GM23248 (cell line): ENCODE data around the gene LHX5. TPM values are rescaled to one million over a fixed set of nuclear protein-coding genes. Genes with fewer than 3 reads are reported as not detected.

Experiments used
- DNase-seq: peaks from one replicate; pipeline ENCODE4 v3.0.0-alpha.2; 2015
- H2AFZ ChIP-seq: fragments of 200-600 bp; sonication (generic); 2 replicates; pipeline ENCODE4 v1.6.1; 2016; ENCODE audit warnings: antibody characterized with exemption
- H3F3A ChIP-seq: fragments of 200-600 bp; sonication (generic); 2 replicates; pipeline ENCODE4 v1.6.1; 2016; ENCODE audit warnings: mild to moderate bottlenecking, antibody characterized with exemption, mixed run types; ENCODE audit not compliant: insufficient read depth
- H3K27ac ChIP-seq: fragments of 200-600 bp; sonication (generic); 2 replicates; pipeline ENCODE4 v1.5.1; 2016; ENCODE audit warnings: mild to moderate bottlenecking
- H3K27me3 ChIP-seq: fragments of 200-600 bp; sonication (generic); replicated peaks from 2 replicates; pipeline ENCODE4 v1.6.1; 2016; ENCODE audit warnings: mild to moderate bottlenecking; ENCODE audit not compliant: insufficient read depth
- H3K36me3 ChIP-seq: fragments of 200-600 bp; sonication (generic); 2 replicates; pipeline ENCODE4 v1.6.1; 2016; ENCODE audit warnings: low read depth, mild to moderate bottlenecking
- H3K4me1 ChIP-seq: fragments of 200-600 bp; sonication (generic); 2 replicates; pipeline ENCODE4 v1.6.1; 2016; ENCODE audit warnings: mild to moderate bottlenecking; ENCODE audit not compliant: insufficient read depth
- H3K4me2 ChIP-seq: fragments of 200-600 bp; sonication (generic); one replicate; pipeline ENCODE4 v1.6.1; 2016; ENCODE audit warnings: mild to moderate bottlenecking; ENCODE audit not compliant: unreplicated experiment
- H3K4me3 ChIP-seq: fragments of 200-600 bp; sonication (generic); 2 replicates; pipeline ENCODE4 v1.5.1; 2016; ENCODE audit warnings: mild to moderate bottlenecking
- H3K79me2 ChIP-seq: fragments of 200-600 bp; sonication (generic); 2 replicates; pipeline ENCODE4 v1.6.1; 2016; ENCODE audit warnings: mild to moderate bottlenecking; ENCODE audit not compliant: insufficient read depth
- H3K9ac ChIP-seq: fragments of 200-600 bp; sonication (generic); 2 replicates; pipeline ENCODE4 v1.6.1; 2016; ENCODE audit warnings: mild to moderate bottlenecking
- H3K9me2 ChIP-seq: fragments of 200-600 bp; sonication (generic); 2 replicates; pipeline ENCODE4 v1.6.1; 2016; ENCODE audit warnings: mixed run types, mild to moderate bottlenecking, moderate library complexity; ENCODE audit not compliant: insufficient read depth
- H3K9me3 ChIP-seq: fragments of 200-600 bp; sonication (generic); one replicate; pipeline ENCODE4 v1.6.1; 2017; ENCODE audit warnings: low read depth
- H4K20me1 ChIP-seq: fragments of 200-600 bp; sonication (generic); 2 replicates; pipeline ENCODE4 v1.6.0; 2016; ENCODE audit not compliant: insufficient read depth
- EZH2 ChIP-seq: fragments of 200-600 bp; sonication (generic); IDR thresholded peaks from 2 replicates; pipeline ENCODE4 v1.6.1; 2018; ENCODE audit warnings: antibody characterized with exemption, mild to moderate bottlenecking; ENCODE audit not compliant: insufficient read depth, poor library complexity, severe bottlenecking
- EZH2phosphoT487 ChIP-seq: fragments of 200-600 bp; sonication (generic); IDR thresholded peaks from 2 replicates; pipeline ENCODE4 v1.6.1; 2018; ENCODE audit warnings: antibody characterized with exemption, moderate library complexity, mild to moderate bottlenecking, low read depth; ENCODE audit not compliant: insufficient read depth
- WGBS, 2 experiments: methylation state at CpG; one replicate each; pipeline ENCODE4 v1.1.6; 2015 to 2017; ENCODE audit warnings: low lambda C conversion rate in 2 of 2, low coverage in 1 of 2; ENCODE audit errors: missing lambda C conversion rate in 2 of 2; 5-methylcytosine and 5-hydroxymethylcytosine counted together
- in situ Hi-C: fragments of 300-500 bp; cut with MboI; formaldehyde crosslinking; loops from 2 replicates; pipeline ENCODE4 v1.15.0; 2020
- polyA plus RNA-seq: library from polyadenylated mRNA; unstranded; fragments of >200 nt; fragmentation: Nextera tagmentation; extraction: Ambion mirVana; gene quantifications from 2 replicates; pipeline ENCODE4 v1.2.1, GENCODE V29; 2016
- total RNA-seq: library from RNA; depleted of rRNA; stranded (reverse); fragments of >200 nt; shearing (Covaris generic); gene quantifications from 2 replicates; pipeline ENCODE4 v1.2.3, GENCODE V29; 2014; rRNA removed

LHX5 gene
- total RNA-seq (not detected in 2 replicates), polyA plus RNA-seq (not detected in 2 replicates)

- Histone ChIP-seq H3K4me2 (no peak within 1 kb of the TSS), H3K4me1 (no peaks in the 10 kb centered on the region), H3K9me2 (no peaks in the 10 kb centered on the region), H3K9ac (no peak within 1 kb of the TSS), H3K4me3 (no peak within 1 kb of the TSS), H3K27ac (no peak within 1 kb of the TSS), H3K36me3 (no peaks in the 10 kb centered on the region), H4K20me1 (no peaks in the 10 kb centered on the region), H3F3A (no peaks in the 10 kb centered on the region), H3K9me3 (no peaks in the 10 kb centered on the region), H3K79me2 (no peaks in the 10 kb centered on the region), H3K27me3 (peaks cover 95% of the 10 kb centered on the region), H2AFZ (no peak within 1 kb of the TSS)
- in situ Hi-C loops, result loop anchor here (25.0 kb wide), 1 partner anchor 441 kb away; no protein-coding TSS in a partner anchor
- TF ChIP-seq EZH2phosphoT487 (no peak), EZH2 (peak; percentile 74)
- peak; percentile 47 for DNase-seq
- 2 to 3% methylated on average over 34 of the region's 43 CpGs for WGBS, 2 experiments
These were observed at the start of gene LHX5 for GRCh38 chr12:113471619-113472171. LHX5 (minus strand) TSS chr12:113471871; CDS start chr12:113471498, 373 bp downstream.

GRCh38 chr12:113519464-113520307 lies 48.0 kb upstream of the LHX5 start:
- no peak for DNase-seq
- H3K27me3 ChIP-seq, result peaks cover 58% of the 10 kb centered on the region
- H3K4me1 ChIP-seq, result no peaks in the 10 kb centered on the region
- no peak overlapping the region for H3K9ac ChIP-seq
- H3K9me3 ChIP-seq, result no peaks in the 10 kb centered on the region
- no peaks in the 10 kb centered on the region for H3F3A ChIP-seq
- in situ Hi-C loops, result no loop called here
- no peak overlapping the region for H3K4me3 ChIP-seq
- H3K4me2 ChIP-seq, result no peak overlapping the region
- H4K20me1 ChIP-seq, result no peaks in the 10 kb centered on the region
- TF ChIP-seq EZH2phosphoT487, result no peak
- WGBS, 2 experiments, result 2 to 5% methylated on average over 22 to 40 of the region's 40 CpGs
- no peak overlapping the region for H3K27ac ChIP-seq
- H2AFZ ChIP-seq, result no peak overlapping the region
- H3K9me2 ChIP-seq, result no peaks in the 10 kb centered on the region
- no peaks in the 10 kb centered on the region for H3K79me2 ChIP-seq
- H3K36me3 ChIP-seq, result no peaks in the 10 kb centered on the region

DNA sequence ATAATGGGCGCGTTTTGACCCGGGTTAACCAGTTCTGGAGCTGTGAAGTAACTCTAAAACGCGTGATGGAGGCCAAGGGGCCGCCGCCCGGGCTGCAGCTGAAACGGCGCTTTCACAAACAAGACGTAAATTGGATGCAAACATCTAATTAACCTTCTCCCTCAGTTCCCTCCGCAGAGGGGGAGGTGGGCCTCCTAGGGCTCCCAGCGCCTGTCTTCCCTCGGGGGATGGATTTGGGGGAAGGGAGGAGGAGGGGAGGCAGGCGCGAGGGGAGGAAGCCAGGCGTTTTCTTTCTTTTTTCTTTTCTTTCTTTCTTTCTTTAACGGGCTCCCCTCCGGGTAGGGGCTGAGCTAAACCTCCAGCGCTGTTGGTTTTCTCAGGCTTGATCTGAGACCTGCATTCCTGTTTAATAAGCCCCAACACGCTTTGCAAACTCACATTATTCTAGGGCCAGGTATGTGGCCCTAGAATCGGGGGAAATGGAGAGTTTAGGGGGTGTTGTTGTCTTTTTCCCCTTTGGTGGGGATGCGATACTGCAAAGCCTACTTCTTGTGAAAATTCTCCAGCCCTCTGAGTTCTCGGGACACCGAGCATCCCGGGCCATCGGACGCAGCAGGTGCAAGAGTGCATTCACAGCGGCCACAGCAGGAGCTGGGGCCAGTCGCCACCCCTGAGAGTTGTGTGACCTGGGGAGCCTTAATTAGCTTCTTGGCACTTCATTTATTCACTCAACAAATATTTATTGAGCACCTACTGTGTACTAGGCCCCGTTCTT lies 43.6 kb upstream of the LHX5 start:
- no peak overlapping the region for H3K4me2 ChIP-seq
- H3K27ac ChIP-seq, result no peak overlapping the region

GRCh38 chr12:113514602-113515001 lies 42.9 kb upstream of the LHX5 start:
- Histone ChIP-seq H4K20me1 (no peaks in the 10 kb centered on the region), H3K79me2 (no peaks in the 10 kb centered on the region), H3K4me1 (no peaks in the 10 kb centered on the region), H3K9me3 (no peaks in the 10 kb centered on the region), H3K4me2 (no peak overlapping the region), H3K4me3 (no peak overlapping the region), H3K9me2 (no peaks in the 10 kb centered on the region), H2AFZ (no peak overlapping the region), H3K36me3 (no peaks in the 10 kb centered on the region), H3K27me3 (peaks cover 45% of the 10 kb centered on the region), H3F3A (no peaks in the 10 kb centered on the region), H3K9ac (no peak overlapping the region), H3K27ac (no peak overlapping the region)
- DNase-seq, result no peak
- in situ Hi-C loops, result no loop called here
- TF ChIP-seq EZH2 (no peak), EZH2phosphoT487 (no peak)
- WGBS, 2 experiments, result 21 to 26% methylated on average over 8 of the region's 8 CpGs

More for the DNA sequence above, 43.6 kb upstream of the LHX5 start:
- no peak for DNase-seq
- TF ChIP-seq EZH2, result no peak
- TF ChIP-seq EZH2phosphoT487, result no peak
- Histone ChIP-seq H3K27me3 (peaks cover 50% of the 10 kb centered on the region), H3K4me1 (no peaks in the 10 kb centered on the region), H3K4me3 (no peak overlapping the region), H3K36me3 (no peaks in the 10 kb centered on the region), H3K9ac (no peak overlapping the region), H3K9me3 (no peaks in the 10 kb centered on the region), H4K20me1 (no peaks in the 10 kb centered on the region), H3F3A (no peaks in the 10 kb centered on the region), H3K9me2 (no peaks in the 10 kb centered on the region), H3K79me2 (no peaks in the 10 kb centered on the region), H2AFZ (no peak overlapping the region)
- 3% methylated on average over 28 to 31 of the region's 31 CpGs for WGBS, 2 experiments
- in situ Hi-C loops, result no loop called here
